IMR-90 (cell line): ENCODE data around the gene RABL2A. TPM values are rescaled to one million over a fixed set of nuclear protein-coding genes. Genes with fewer than 3 reads are reported as not detected.
"Not testable (repeated sequence)": the region's sequence is repeated elsewhere in the genome, so short reads cannot be mapped to it uniquely, and the experiment has no call there.

Experiments
- ATAC-seq: fragments of 200-7000 bp; cut with Tn5 transposase; 2 replicates; pipeline ENCODE4 v1.9.1; 2020; ENCODE audit warnings: low read depth, mild to moderate bottlenecking, moderate library complexity
- Bru-seq: library from RNA; stranded (reverse); fragments of 400-500 nt; gene quantifications from one replicate; lab custom pipeline; 2021; lab: Mats Ljungman, UMichigan
- BruChase-seq, 2 experiments: library from RNA; stranded (reverse); fragments of 400-500 nt; gene quantifications; one replicate each; lab custom pipeline; 2021; lab: Mats Ljungman, UMichigan
- BruUV-seq: library from RNA; stranded (reverse); fragments of 400-500 nt; replicated peaks from 2 replicates; lab custom pipeline; 2021; lab: Mats Ljungman, UMichigan
- CTCF ChIA-PET: fragments of 300-600 bp; formaldehyde crosslinking; extraction: SDS; loops from one replicate; lab custom pipeline; 2021; ENCODE audit warnings: antibody characterized with exemption; lab: Yijun Ruan, JAX
- POLR2A ChIA-PET: fragments of 300-600 bp; sonication (Branson Sonifier 250); formaldehyde crosslinking; loops from one replicate; lab custom pipeline; 2022; ENCODE audit warnings: antibody characterized with exemption; ENCODE audit not compliant: unreplicated experiment; lab: Charles Lee
- DNase-seq: peaks from one replicate; pipeline ENCODE4 v3.0.0; 2013
- H2AFZ ChIP-seq: replicated peaks from 2 replicates; pipeline ENCODE3; 2013; ENCODE audit warnings: low read length, mild to moderate bottlenecking; ENCODE audit not compliant: poor library complexity
- H2AK5ac ChIP-seq: 2 replicates; pipeline ENCODE4 v1.6.1; 2013; ENCODE audit warnings: low read depth, low read length, inconsistent platforms
- H2AK9ac ChIP-seq: replicated peaks from 2 replicates; pipeline ENCODE3; 2013; ENCODE audit warnings: mild to moderate bottlenecking, low read depth, low read length, moderate library complexity; ENCODE audit not compliant: poor library complexity
- H2BK120ac ChIP-seq: 2 replicates; pipeline ENCODE4 v1.6.1; 2013; ENCODE audit warnings: low read depth, low read length, inconsistent platforms
- H2BK15ac ChIP-seq: 3 replicates; pipeline ENCODE4 v1.6.1; 2013; ENCODE audit warnings: low read depth, low read length, inconsistent platforms
- H2BK20ac ChIP-seq: 2 replicates; pipeline ENCODE4 v1.6.1; 2013; ENCODE audit warnings: low read depth, mild to moderate bottlenecking, inconsistent platforms, low read length, moderate library complexity
- H2BK5ac ChIP-seq: 2 replicates; pipeline ENCODE4 v1.6.1; 2013; ENCODE audit warnings: mild to moderate bottlenecking, low read depth, low read length, inconsistent platforms; ENCODE audit not compliant: poor library complexity, severe bottlenecking
- H3K14ac ChIP-seq: replicated peaks from 2 replicates; pipeline ENCODE4 v1.6.1; 2013; ENCODE audit warnings: low read depth, low read length, inconsistent platforms
- H3K18ac ChIP-seq: 2 replicates; pipeline ENCODE4 v1.6.1; 2013; ENCODE audit warnings: low read depth, low read length, control low read depth
- H3K23ac ChIP-seq: 2 replicates; pipeline ENCODE4 v1.6.1; 2013; ENCODE audit warnings: low read depth, low read length, inconsistent platforms
- H3K27ac ChIP-seq: 2 replicates; pipeline ENCODE4 v1.5.1; 2013; ENCODE audit warnings: mild to moderate bottlenecking, control low read depth, low read length; ENCODE audit not compliant: insufficient read depth
- H3K27me3 ChIP-seq: 2 replicates; pipeline ENCODE4 v1.6.1; 2013; ENCODE audit warnings: low read length; ENCODE audit not compliant: control insufficient read depth, insufficient read depth
- H3K36me3 ChIP-seq: 2 replicates; pipeline ENCODE4 v1.6.1; 2013; ENCODE audit warnings: low read length, mixed read lengths; ENCODE audit not compliant: control insufficient read depth, insufficient read depth
- H3K4ac ChIP-seq: 2 replicates; pipeline ENCODE4 v1.6.1; 2013; ENCODE audit warnings: low read depth, low read length, inconsistent platforms
- H3K4me1 ChIP-seq: 2 replicates; pipeline ENCODE4 v1.6.1; 2013; ENCODE audit warnings: low read length, mixed read lengths; ENCODE audit not compliant: control insufficient read depth, insufficient read depth
- H3K4me2 ChIP-seq: 2 replicates; pipeline ENCODE4 v1.6.1; 2013; ENCODE audit warnings: low read depth, mild to moderate bottlenecking, control low read depth, low read length, moderate library complexity
- H3K4me3 ChIP-seq: 2 replicates; pipeline ENCODE4 v1.5.1; 2013; ENCODE audit warnings: low read depth, mild to moderate bottlenecking, control low read depth, low read length, moderate library complexity; ENCODE audit not compliant: insufficient read depth
- H3K56ac ChIP-seq: 2 replicates; pipeline ENCODE4 v1.6.1; 2013; ENCODE audit warnings: low read length, inconsistent platforms; ENCODE audit not compliant: insufficient read depth; ENCODE audit errors: extremely low read depth
- H3K79me1 ChIP-seq, 2 experiments: 2 replicates each; pipeline ENCODE4 v1.6.1; 2013; ENCODE audit warnings: low read length in 2 of 2, inconsistent platforms in 1 of 2, low read depth in 1 of 2
- H3K9ac ChIP-seq: 2 replicates; pipeline ENCODE4 v1.6.1; 2013; ENCODE audit warnings: low read depth, low read length, control low read depth
- H3K9me1 ChIP-seq: 2 replicates; pipeline ENCODE4 v1.6.1; 2013; ENCODE audit warnings: low read length, inconsistent platforms; ENCODE audit not compliant: insufficient read depth
- H3K9me3 ChIP-seq: 2 replicates; pipeline ENCODE4 v1.6.1; 2013; ENCODE audit warnings: low read length; ENCODE audit not compliant: control insufficient read depth, insufficient read depth
- H4K20me1 ChIP-seq: 2 replicates; pipeline ENCODE4 v1.6.1; 2013; ENCODE audit warnings: low read length, inconsistent platforms; ENCODE audit not compliant: insufficient read depth
- H4K5ac ChIP-seq: 2 replicates; pipeline ENCODE4 v1.6.1; 2013; ENCODE audit warnings: mild to moderate bottlenecking, low read depth, low read length, control low read depth
- H4K8ac ChIP-seq, 2 experiments: 2 replicates each; pipeline ENCODE4 v1.6.1; 2013; ENCODE audit warnings: low read depth in 2 of 2, low read length in 2 of 2, control low read depth in 1 of 2, inconsistent platforms in 1 of 2
- H4K91ac ChIP-seq: 2 replicates; pipeline ENCODE4 v1.6.1; 2013; ENCODE audit warnings: low read depth, low read length, inconsistent platforms; ENCODE audit not compliant: insufficient read depth
- MXI1 ChIP-seq: IDR thresholded peaks from 2 replicates; pipeline ENCODE4 v1.6.1; 2012; ENCODE audit warnings: low read depth, mild to moderate bottlenecking, low read length, moderate library complexity, borderline replicate concordance
- WGBS, 2 experiments: methylation state at CpG; one replicate each; pipeline versions ENCODE4 v1.1.5 to v1.1.7; 2013; ENCODE audit warnings: missing lambda C conversion rate in 2 of 2; ENCODE audit not compliant: insufficient read length in 1 of 2; ENCODE audit errors: extremely low coverage in 2 of 2; 5-methylcytosine and 5-hydroxymethylcytosine counted together
- dilution Hi-C: fragments of 300-500 bp; cut with HindIII; formaldehyde crosslinking; loops from one replicate; pipeline ENCODE4 v1.14.3; 2018; ENCODE audit warnings: low sequenced_read_pairs; ENCODE audit not compliant: unreplicated experiment
- in situ Hi-C: fragments of 300-500 bp; cut with MboI; formaldehyde crosslinking; loops from 3 replicates; pipeline ENCODE4 v1.14.3; 2019; ENCODE audit warnings: low sequenced_read_pairs, inconsistent platforms, mixed read lengths
- intact Hi-C: fragments of 100-400 bp; cut with micrococcal nuclease; formaldehyde crosslinking; loops from 2 replicates; pipeline ENCODE4 v1.10.0; 2022
- long read RNA-seq: library from polyadenylated mRNA; unstranded; transcript quantifications from one replicate; pipeline ENCODE4 v2.0.0, GENCODE V29; 2021; ENCODE audit not compliant: unreplicated experiment
- polyA plus RNA-seq, 3 experiments: library from polyadenylated mRNA; depleted of rRNA; stranded (reverse); fragments of >200 nt; gene quantifications; 2 replicates each; pipeline ENCODE4 v1.2.3, GENCODE V29; 2012; ENCODE audit warnings: low replicate concordance in 1 of 3
- total RNA-seq: library from RNA; depleted of rRNA; stranded (reverse); fragments of >200 nt; gene quantifications from 2 replicates; pipeline ENCODE4 v1.2.3, GENCODE V29; 2012; rRNA removed

RABL2A gene
- total RNA-seq (2.8 and 3.9 TPM in 2 replicates), polyA plus RNA-seq (2012; rRNA removed) (10.5 and 11.0 TPM in 2 replicates), Bru-seq, nascent RNA (percentile 68 among the genes with signal in this experiment), BruChase-seq, experiment 1, labeled RNA remaining after a 6-hour chase (percentile 85 among the genes with signal in this experiment), BruChase-seq, experiment 2, labeled RNA remaining after a 2-hour chase (percentile 79 among the genes with signal in this experiment)
- 10.4 and 12.1 TPM in 2 replicates for polyA plus RNA-seq (2012; cell fraction: cytosol; rRNA removed)
- polyA plus RNA-seq (2012; cell fraction: nucleus; rRNA removed; ENCODE audit: low replicate concordance): 32.2 and 76.4 TPM in 2 replicates
- long read RNA-seq, partial matches to known transcripts: 4 of 11 reads
- long read RNA-seq, other reads (novel, unspliced or antisense): 5 of 11 reads

DNA sequence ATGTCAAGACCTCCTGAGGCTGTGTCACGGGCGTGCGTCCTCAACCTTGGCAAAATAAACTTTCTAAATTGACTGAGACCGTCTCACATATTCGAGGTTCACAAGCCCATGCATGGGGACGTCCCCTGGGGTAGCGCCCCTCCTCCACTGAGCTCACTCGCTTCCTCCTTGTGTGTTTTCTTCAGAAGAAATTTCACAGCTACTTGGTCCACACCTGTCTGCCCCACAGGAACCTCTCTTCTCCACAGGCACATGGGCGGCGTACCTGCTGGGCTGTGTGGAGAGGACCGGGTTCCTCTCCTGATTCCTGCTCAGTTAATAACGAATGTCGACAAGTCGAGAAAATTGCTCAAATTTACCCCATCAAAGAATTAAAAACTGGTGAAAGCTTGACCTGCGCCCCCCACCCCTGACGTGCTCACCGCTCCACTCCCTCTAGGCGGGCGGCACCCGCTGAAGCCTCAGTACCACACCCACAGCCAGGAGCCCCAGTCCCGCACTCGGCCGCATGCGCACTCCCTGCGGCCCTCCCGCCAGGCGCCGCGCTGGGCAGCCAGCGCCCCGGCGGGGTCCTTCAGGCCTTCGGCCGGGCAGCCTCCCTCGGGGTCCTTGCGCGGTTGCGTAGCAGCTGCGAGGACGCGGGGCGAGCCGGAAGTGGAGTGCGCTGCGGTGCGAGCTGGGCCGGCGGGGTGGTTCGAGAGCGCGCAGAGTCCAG, at the start of gene RABL2A:
Gene RABL2A, plus strand, starts transcription at position 651 of the 715 bp plus-strand sequence. CDS start 1,341 bp downstream, outside the sequence.
- H3K4ac ChIP-seq: peak within 1 kb of the TSS; percentile 81
- H2AK5ac ChIP-seq: peak within 1 kb of the TSS; percentile 91; the same call in 1 of the 2 replicates
- peak within 1 kb of the TSS; percentile 95 for H3K14ac ChIP-seq
- peak within 1 kb of the TSS; percentile 91 for H3K4me3 ChIP-seq
- H3K27ac ChIP-seq: peak within 1 kb of the TSS; percentile 56
- H2BK120ac ChIP-seq: peak within 1 kb of the TSS; percentile 32; the same call in 1 of the 2 replicates
- H3K36me3 ChIP-seq, in situ Hi-C loops, H3K9me3 ChIP-seq, H3K4me1 ChIP-seq, H2AFZ ChIP-seq, POLR2A ChIA-PET, H2BK20ac ChIP-seq, H3K27me3 ChIP-seq, intact Hi-C loops, H2BK5ac ChIP-seq, BruUV-seq, H3K9me1 ChIP-seq, dilution Hi-C loops, CTCF ChIA-PET, H2AK9ac ChIP-seq, H3K79me1 ChIP-seq, H4K20me1 ChIP-seq: not testable (repeated sequence)
- DNase-seq (peak; percentile 72), ATAC-seq (peak; percentile 99)
- peak; percentile 76; the same call in 1 of the 2 replicates for TF ChIP-seq MXI1
- peak within 1 kb of the TSS; percentile 86 for H3K9ac ChIP-seq
- peak within 1 kb of the TSS; percentile 51; the same call in 1 of the 2 replicates for H3K56ac ChIP-seq
- peak within 1 kb of the TSS; percentile 88 to 91; a peak in 3 of 4 replicates for H4K8ac ChIP-seq
- H3K4me2 ChIP-seq: peak within 1 kb of the TSS; percentile 99
- 0 out of 2 replicates have a peak within 1 kb of the TSS, but pooled peaks have one; percentile 58 for H4K5ac ChIP-seq
- peak within 1 kb of the TSS; percentile 84 for H4K91ac ChIP-seq
- H3K18ac ChIP-seq: peak within 1 kb of the TSS; percentile 0; the same call in 1 of the 2 replicates
- peak within 1 kb of the TSS; percentile 87; the same call in 1 of the 3 replicates for H2BK15ac ChIP-seq
- H3K23ac ChIP-seq: peak within 1 kb of the TSS; percentile 73; the same call in 1 of the 2 replicates
- WGBS, 2 experiments: no CpG with 5 or more reads among the region's 51 CpGs
